Tibial artery (tissue), 4 donors: Measurements from ENCODE around the gene DTX3L.
"Not testable (repeated sequence)": the region's sequence is repeated elsewhere in the genome, so short reads cannot be mapped to it uniquely, and the experiment has no call there.

Experiments used
- DNase-seq, 2 donors: peaks; one replicate each; pipeline ENCODE4 v3.0.0-alpha.2; 2019
- H3K27ac ChIP-seq, 2 donors: fragments of 200-600 bp; sonication (generic) in 1 of 2; 1 replicate in 1 of 2; 2 replicates in 1 of 2; pipeline ENCODE4 v1.5.1; 2018 to 2019; ENCODE audit warnings: mild to moderate bottlenecking in 1 of 2
- H3K27me3 ChIP-seq, 2 donors: fragments of 200-600 bp; sonication (generic) in 1 of 2; one replicate each; pipeline versions ENCODE4 v1.5.1 to v1.6.0; 2016 to 2019
- H3K36me3 ChIP-seq, 3 donors: fragments of 200-600 bp; sonication (generic) in 2 of 3; one replicate each; pipeline ENCODE4 v1.5.1; 2016 to 2019; ENCODE audit warnings: mild to moderate bottlenecking in 2 of 3
- H3K4me1 ChIP-seq, 4 donors: fragments of 200-600 bp; sonication (generic) in 2 of 4; 1 replicate in 3 of 4; 2 replicates in 1 of 4; pipeline ENCODE4 v1.5.1; 2016 to 2019
- H3K4me3 ChIP-seq, 2 donors: fragments of 200-600 bp; sonication (generic) in 1 of 2; 1 replicate in 1 of 2; 2 replicates in 1 of 2; pipeline ENCODE4 v1.5.1; 2018 to 2019; ENCODE audit warnings: mild to moderate bottlenecking in 2 of 2
- H3K9me3 ChIP-seq, 3 donors: fragments of 200-600 bp; sonication (generic) in 1 of 3; one replicate each; pipeline ENCODE4 v1.5.1; 2016 to 2019
- CTCF ChIP-seq, 2 experiments: fragments of 200-600 bp in 1 of 2; fragments of 450-650 bp in 1 of 2; IDR thresholded peaks; one replicate each; pipeline ENCODE4 v1.5.1; 2017 to 2019; ENCODE audit warnings: antibody characterized with exemption in 2 of 2, mild to moderate bottlenecking in 1 of 2, moderate library complexity in 1 of 2
- intact Hi-C: fragments of 100-400 bp; cut with DNase I; formaldehyde crosslinking; loops from one replicate; pipeline ENCODE4 v1.15.0; 2023; ENCODE audit warnings: low total_unique reads

DTX3L gene

DNA sequence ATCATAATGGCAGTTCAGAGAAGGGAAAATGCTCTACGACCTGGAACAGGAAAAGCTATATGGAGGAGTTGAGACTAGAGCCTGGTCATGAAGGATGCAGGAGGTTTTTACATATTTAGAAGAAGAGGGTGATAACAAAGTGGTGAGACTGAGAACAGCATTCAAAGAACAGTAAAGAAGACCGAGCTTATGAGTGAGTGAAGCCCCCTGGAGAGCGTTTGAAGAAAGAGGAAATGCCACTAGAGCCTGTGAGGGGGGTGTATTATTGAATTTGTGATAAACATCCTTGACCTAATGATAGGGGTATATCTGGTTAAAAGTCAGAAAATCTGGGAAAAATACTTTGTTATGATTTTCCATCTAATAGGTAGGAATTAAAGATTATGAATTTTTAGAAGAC, 4.2 kb upstream of the DTX3L start:
- Histone ChIP-seq H3K4me1 (peaks cover 0 to 21% (median 11%) of the 10 kb centered on the region in 4 donors), H3K36me3 (peaks cover 38 to 48% (median 42%) of the 10 kb centered on the region in 3 donors), H3K9me3 (no peaks in the 10 kb centered on the region), H3K27ac (no peak overlapping the region), H3K4me3 (no peak overlapping the region), H3K27me3 (no peaks in the 10 kb centered on the region)
- intact Hi-C loops = no loop called here
- no peak for DNase-seq
- no peak for TF ChIP-seq CTCF (IDR thresholded peaks at IDR 0.05)

DNA sequence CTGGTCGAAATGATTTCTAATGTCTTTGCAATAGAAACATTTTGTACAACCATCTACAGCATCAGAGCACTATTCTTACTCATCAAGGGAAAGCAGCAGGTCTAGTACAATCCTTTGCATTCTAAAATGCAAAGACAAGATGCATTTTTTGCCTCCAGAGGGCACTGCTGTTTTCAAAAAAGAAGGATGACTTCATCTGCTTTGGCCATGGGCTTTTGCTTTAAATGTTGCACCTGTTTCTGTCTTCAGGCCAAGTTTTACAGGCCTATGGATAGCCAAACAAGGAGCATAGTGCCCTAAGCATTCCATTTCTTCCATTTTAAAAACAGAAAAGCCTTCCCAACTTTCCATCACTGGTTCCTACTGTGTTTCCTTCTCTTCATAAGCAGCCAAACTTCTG, 3.5 kb upstream of the DTX3L start:
- intact Hi-C loops = no loop called here
- no peak overlapping the region for H3K27ac ChIP-seq
- TF ChIP-seq CTCF (IDR thresholded peaks at IDR 0.05) = peak; percentile 18 to 40

DNA sequence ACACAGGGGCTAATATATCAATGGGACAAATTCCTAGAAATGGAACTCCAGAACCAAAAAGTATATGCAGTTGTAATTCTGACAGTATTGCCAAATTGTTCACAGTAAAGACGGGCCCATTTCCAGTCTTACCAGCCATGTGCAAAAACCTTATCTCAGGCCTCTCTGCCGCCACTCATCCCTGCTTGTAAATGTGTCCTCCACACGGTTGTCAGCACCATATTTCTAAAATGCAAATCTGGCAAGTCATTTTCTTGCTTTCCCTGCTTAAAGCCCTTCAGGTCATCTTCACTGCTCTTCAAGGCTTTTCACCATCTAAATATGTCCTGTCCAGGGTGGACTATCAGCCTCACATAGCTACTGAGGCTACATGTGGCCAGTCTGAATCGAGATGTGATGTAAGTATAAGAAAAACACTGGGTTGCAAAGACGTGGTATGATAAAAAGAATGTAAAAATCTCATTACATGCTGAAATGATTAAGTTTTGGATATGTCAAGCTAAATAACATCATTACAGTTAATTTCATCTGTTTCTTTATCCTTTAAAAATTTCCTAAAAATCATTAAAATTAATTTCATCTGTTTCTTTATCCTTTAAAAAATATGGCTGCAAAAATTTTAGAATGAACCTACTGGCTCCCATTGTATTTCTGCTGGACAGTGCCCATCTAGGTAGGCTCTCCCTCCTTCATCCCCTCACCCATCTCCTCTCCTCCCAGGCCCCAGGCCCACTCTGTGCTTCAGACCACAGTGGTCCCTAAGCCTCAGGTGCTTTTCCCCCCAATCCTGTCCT, 1.0 kb upstream of the DTX3L start:
- no peak for TF ChIP-seq CTCF (IDR thresholded peaks at IDR 0.05)
- Histone ChIP-seq H3K4me3 (peak overlapping the region; percentile 79 to 93), H3K36me3 (peaks cover 13 to 37% (median 30%) of the 10 kb centered on the region in 3 donors), H3K27ac (peak overlapping the region; percentile 83 to 90), H3K4me1 (peaks cover 0 to 28% (median 13%) of the 10 kb centered on the region in 4 donors), H3K27me3 (no peaks in the 10 kb centered on the region), H3K9me3 (no peaks in the 10 kb centered on the region)
- DNase-seq = no peak
- intact Hi-C loops = loop anchor here (2.0 kb wide), 1 partner anchor 116 kb away; no protein-coding TSS in a partner anchor

More for the DNA sequence above, 3.5 kb upstream of the DTX3L start:
- no peak for DNase-seq
- H3K4me3 ChIP-seq = no peak overlapping the region
- no peaks in the 10 kb centered on the region for H3K27me3 ChIP-seq
- H3K4me1 ChIP-seq = peaks cover 0 to 25% (median 13%) of the 10 kb centered on the region in 4 donors
- H3K9me3 ChIP-seq = no peaks in the 10 kb centered on the region
- H3K36me3 ChIP-seq = peaks cover 31 to 40% (median 35%) of the 10 kb centered on the region in 3 donors

- intact Hi-C loops = loop anchor here (2.0 kb wide), 1 partner anchor 115 kb away; no protein-coding TSS in a partner anchor
- peak in 1 of 2 donors; percentile 30 for DNase-seq
- Histone ChIP-seq H3K4me1 (peaks cover 0 to 28% (median 13%) of the 10 kb centered on the region in 4 donors), H3K36me3 (peaks cover 8 to 36% (median 30%) of the 10 kb centered on the region in 3 donors), H3K9me3 (no peaks in the 10 kb centered on the region), H3K4me3 (peak overlapping the region; percentile 79 to 93), H3K27me3 (no peaks in the 10 kb centered on the region), H3K27ac (peak overlapping the region; percentile 83 to 90)
- TF ChIP-seq CTCF (IDR thresholded peaks at IDR 0.05) = no peak
Observed at GRCh38 chr3:122563717-122564025, 467 bp upstream of the DTX3L start.

DNA sequence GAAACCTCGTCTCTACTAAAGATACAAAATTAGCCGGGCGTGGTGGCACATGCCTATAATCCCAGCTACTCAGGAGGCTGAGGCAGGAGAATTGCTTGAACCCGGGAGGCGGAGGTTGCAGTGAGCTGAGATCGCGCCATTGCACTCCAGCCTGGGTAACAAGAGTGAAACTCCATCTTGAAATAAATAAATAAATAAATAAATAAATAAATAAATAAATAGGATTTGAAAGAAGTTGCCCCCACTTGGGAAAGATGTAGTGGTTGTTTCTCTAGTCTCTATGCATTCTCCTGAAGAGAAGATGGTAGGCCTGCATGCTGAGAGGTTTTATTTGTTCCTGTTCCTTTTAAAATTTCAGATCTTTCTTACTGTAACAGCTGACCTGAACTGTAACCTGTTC, 4.0 kb downstream of the DTX3L start:
- Histone ChIP-seq H3K36me3 (peaks cover 25 to 70% (median 56%) of the 10 kb centered on the region in 3 donors), H3K4me1 (peaks cover 0 to 16% (median 7%) of the 10 kb centered on the region in 4 donors)
- H3K27me3 ChIP-seq, H3K27ac ChIP-seq, DNase-seq, H3K9me3 ChIP-seq, H3K4me3 ChIP-seq, intact Hi-C loops: not testable (repeated sequence)

DNA sequence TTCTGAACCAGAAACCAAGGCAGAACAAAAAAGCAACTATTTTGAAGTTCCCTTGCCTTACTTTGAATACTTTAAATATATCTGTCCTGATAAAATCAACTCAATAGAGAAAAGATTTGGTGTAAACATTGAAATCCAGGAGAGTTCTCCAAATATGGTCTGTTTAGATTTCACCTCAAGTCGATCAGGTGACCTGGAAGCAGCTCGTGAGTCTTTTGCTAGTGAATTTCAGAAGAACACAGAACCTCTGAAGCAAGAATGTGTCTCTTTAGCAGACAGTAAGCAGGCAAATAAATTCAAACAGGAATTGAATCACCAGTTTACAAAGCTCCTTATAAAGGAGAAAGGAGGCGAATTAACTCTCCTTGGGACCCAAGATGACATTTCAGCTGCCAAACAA, 4.6 kb downstream of the DTX3L start:
- DNase-seq = no peak
- Histone ChIP-seq H3K27me3 (no peaks in the 10 kb centered on the region), H3K27ac (no peak overlapping the region), H3K9me3 (no peaks in the 10 kb centered on the region), H3K36me3 (peaks cover 25 to 76% (median 56%) of the 10 kb centered on the region in 3 donors), H3K4me3 (no peak overlapping the region), H3K4me1 (peaks cover 0 to 10% (median 3%) of the 10 kb centered on the region in 4 donors)
- intact Hi-C loops = no loop called here
- no peak for TF ChIP-seq CTCF (IDR thresholded peaks at IDR 0.05)
